GM12864 (cell line): Measurements from ENCODE around the gene PLXNB2.
"Not testable (repeated sequence)": the region's sequence is repeated elsewhere in the genome, so short reads cannot be mapped to it uniquely, and the experiment has no call there.

Experiments
- DNase-seq: peaks from one replicate; pipeline ENCODE4 v3.0.0-alpha.2; 2011; ENCODE audit warnings: low read depth
- H3K4me3 ChIP-seq: 2 replicates; pipeline ENCODE4 v1.5.1; 2011; ENCODE audit warnings: mild to moderate bottlenecking, low read depth, low read length, control low read depth
- CTCF ChIP-seq: IDR thresholded peaks from 2 replicates; pipeline ENCODE4 v1.5.1; 2011; ENCODE audit warnings: low read depth, mild to moderate bottlenecking, moderate library complexity, low read length, control low read depth, inconsistent platforms; ENCODE audit errors: missing control alignments

Gene PLXNB2

GRCh38 chr22:50337262-50338041 lies 30.0 kb upstream of the PLXNB2 start:
- TF ChIP-seq CTCF: no peak
- DNase-seq: no peak
- no peak overlapping the region for H3K4me3 ChIP-seq

GRCh38 chr22:50334433-50334832 lies 27.0 kb upstream of the PLXNB2 start:
- DNase-seq, H3K4me3 ChIP-seq: not testable (repeated sequence)

GRCh38 chr22:50329236-50329635 lies 21.8 kb upstream of the PLXNB2 start:
- TF ChIP-seq CTCF: no peak
- no peak overlapping the region for H3K4me3 ChIP-seq
- DNase-seq: no peak

DNA sequence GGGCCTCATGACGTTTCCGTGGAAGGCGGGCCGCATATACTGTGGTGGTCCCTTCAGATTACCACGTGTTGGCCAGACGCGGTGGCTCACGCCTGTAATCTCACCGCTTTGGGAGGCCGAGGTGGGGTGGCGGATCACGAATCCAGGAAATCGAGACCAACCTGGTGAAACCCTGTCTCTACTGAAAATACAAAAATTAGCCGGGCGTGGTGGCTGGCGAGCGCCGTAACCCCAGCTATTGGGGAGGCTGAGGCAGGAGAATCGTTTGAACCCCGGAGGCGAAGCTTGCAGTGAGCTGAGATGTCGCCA lies 20.2 kb upstream of the PLXNB2 start:
- peak overlapping the region; percentile 86 for H3K4me3 ChIP-seq
- DNase-seq: no peak
- no peak for TF ChIP-seq CTCF

- peak; percentile 51 for TF ChIP-seq CTCF
- DNase-seq: no peak
- peak within 1 kb of the TSS; percentile 86 for H3K4me3 ChIP-seq
Observed at GRCh38 chr22:50326956-50327710, 19.7 kb upstream of the PLXNB2 start, which contains the start of gene DENND6B. Gene DENND6B, minus strand, starts transcription at chr22:50327012. Its CDS starts 24 bp downstream, at chr22:50326988.

GRCh38 chr22:50326225-50326955 lies 18.9 kb upstream of the PLXNB2 start:
- DNase-seq: no peak
- no peak for TF ChIP-seq CTCF
- peak overlapping the region; percentile 86 for H3K4me3 ChIP-seq
